HuH-7 (cell line): ENCODE measurements around the gene PLAU.

Source experiments
- DNase-seq: peaks from one replicate; pipeline ENCODE4 v3.0.0; 2011; ENCODE audit warnings: low spot score

Gene PLAU

GRCh38 chr10:73910764-73911552, at the start of gene PLAU:
PLAU (plus strand) TSS chr10:73911132; CDS start chr10:73911556, 424 bp downstream.
- DNase-seq = peak; percentile 56

- no peak for DNase-seq
These were observed 48.9 kb upstream of the PLAU start for GRCh38 chr10:73862011-73862410.

- DNase-seq = no peak
These were observed 47.7 kb upstream of the PLAU start for GRCh38 chr10:73863039-73863817.

GRCh38 chr10:73864229-73864628, 46.7 kb upstream of the PLAU start:
- no peak for DNase-seq

GRCh38 chr10:73865107-73865458, 45.8 kb upstream of the PLAU start:
- DNase-seq = no peak

- no peak for DNase-seq
These were observed 45.2 kb upstream of the PLAU start for GRCh38 chr10:73865459-73866442.

- DNase-seq = no peak
These were observed 44.3 kb upstream of the PLAU start for GRCh38 chr10:73866621-73867020.

- no peak for DNase-seq
These were observed 43.7 kb upstream of the PLAU start for GRCh38 chr10:73867126-73867807.

GRCh38 chr10:73867871-73868631, 42.9 kb upstream of the PLAU start:
- DNase-seq = no peak

GRCh38 chr10:73868655-73869195, 42.2 kb upstream of the PLAU start:
- no peak for DNase-seq

GRCh38 chr10:73871295-73872189, 39.4 kb upstream of the PLAU start:
- peak; percentile 68 for DNase-seq

- DNase-seq = peak; percentile 74
These were observed 38.7 kb upstream of the PLAU start for GRCh38 chr10:73872190-73872710.

- no peak for DNase-seq
These were observed 37.6 kb upstream of the PLAU start for GRCh38 chr10:73873142-73873837.

GRCh38 chr10:73873838-73874215, 37.1 kb upstream of the PLAU start:
- DNase-seq = no peak

- peak; percentile 78 for DNase-seq
These were observed 36.4 kb upstream of the PLAU start, which contains the start of gene CAMK2G for GRCh38 chr10:73874267-73875138. CAMK2G (minus strand) TSS chr10:73874555; CDS start chr10:73874461, 94 bp downstream.

GRCh38 chr10:73875139-73875475, 35.8 kb upstream of the PLAU start:
- DNase-seq = no peak

- no peak for DNase-seq
These were observed 34.8 kb upstream of the PLAU start for GRCh38 chr10:73876157-73876556.

GRCh38 chr10:73876566-73876965, 34.4 kb upstream of the PLAU start:
- no peak for DNase-seq
